Activated T-helper 1 cell treated with anti-CD3 and anti-CD28 coated beads, Interleukin-2, amount 50 U/mL, for 16 hours (primary cell): Measurements from ENCODE around the gene SEMA4G.

Experiments used
- DNase-seq, 2 donors: peaks; one replicate each; pipeline ENCODE4 v3.0.0-alpha.2; 2020; ENCODE audit warnings: low read depth in 1 of 2, low spot score in 1 of 2

Gene SEMA4G, protein sequence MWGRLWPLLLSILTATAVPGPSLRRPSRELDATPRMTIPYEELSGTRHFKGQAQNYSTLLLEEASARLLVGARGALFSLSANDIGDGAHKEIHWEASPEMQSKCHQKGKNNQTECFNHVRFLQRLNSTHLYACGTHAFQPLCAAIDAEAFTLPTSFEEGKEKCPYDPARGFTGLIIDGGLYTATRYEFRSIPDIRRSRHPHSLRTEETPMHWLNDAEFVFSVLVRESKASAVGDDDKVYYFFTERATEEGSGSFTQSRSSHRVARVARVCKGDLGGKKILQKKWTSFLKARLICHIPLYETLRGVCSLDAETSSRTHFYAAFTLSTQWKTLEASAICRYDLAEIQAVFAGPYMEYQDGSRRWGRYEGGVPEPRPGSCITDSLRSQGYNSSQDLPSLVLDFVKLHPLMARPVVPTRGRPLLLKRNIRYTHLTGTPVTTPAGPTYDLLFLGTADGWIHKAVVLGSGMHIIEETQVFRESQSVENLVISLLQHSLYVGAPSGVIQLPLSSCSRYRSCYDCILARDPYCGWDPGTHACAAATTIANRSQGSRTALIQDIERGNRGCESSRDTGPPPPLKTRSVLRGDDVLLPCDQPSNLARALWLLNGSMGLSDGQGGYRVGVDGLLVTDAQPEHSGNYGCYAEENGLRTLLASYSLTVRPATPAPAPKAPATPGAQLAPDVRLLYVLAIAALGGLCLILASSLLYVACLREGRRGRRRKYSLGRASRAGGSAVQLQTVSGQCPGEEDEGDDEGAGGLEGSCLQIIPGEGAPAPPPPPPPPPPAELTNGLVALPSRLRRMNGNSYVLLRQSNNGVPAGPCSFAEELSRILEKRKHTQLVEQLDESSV

GRCh38 chr10:100969187-100970075 is at the start of gene SEMA4G:
Gene SEMA4G (plus strand): TSS chr10:100969504. CDS start chr10:100972913, 3,409 bp downstream.
- peak in 1 of 2 donors; percentile 13 for DNase-seq

- no peak for DNase-seq
These were observed 45.7 kb upstream of the SEMA4G start for GRCh38 chr10:100923580-100923979.

DNA sequence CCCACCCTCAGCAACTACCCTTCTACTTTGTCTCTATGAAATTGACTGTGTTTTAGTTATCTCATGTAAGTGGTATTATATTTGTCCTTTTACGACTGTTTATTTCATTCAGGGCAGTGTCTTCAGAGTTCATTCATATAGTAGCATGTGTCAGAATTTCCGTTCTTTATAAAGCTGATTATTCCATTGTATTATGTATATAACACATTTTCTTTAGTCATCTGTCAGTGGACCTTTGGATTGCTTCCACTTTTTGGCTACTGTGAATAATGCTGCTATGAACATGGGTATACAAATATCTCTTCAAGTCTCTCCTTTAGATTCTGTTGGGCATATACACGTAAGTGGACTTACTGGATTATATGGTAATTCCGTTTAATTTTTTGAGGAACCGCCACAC is 42.0 kb upstream of the SEMA4G start:
- no peak for DNase-seq

GRCh38 chr10:100928039-100928438 is 41.3 kb upstream of the SEMA4G start:
- no peak for DNase-seq

- DNase-seq: no peak
These were observed 38.9 kb upstream of the SEMA4G start for GRCh38 chr10:100930368-100930767.

DNA sequence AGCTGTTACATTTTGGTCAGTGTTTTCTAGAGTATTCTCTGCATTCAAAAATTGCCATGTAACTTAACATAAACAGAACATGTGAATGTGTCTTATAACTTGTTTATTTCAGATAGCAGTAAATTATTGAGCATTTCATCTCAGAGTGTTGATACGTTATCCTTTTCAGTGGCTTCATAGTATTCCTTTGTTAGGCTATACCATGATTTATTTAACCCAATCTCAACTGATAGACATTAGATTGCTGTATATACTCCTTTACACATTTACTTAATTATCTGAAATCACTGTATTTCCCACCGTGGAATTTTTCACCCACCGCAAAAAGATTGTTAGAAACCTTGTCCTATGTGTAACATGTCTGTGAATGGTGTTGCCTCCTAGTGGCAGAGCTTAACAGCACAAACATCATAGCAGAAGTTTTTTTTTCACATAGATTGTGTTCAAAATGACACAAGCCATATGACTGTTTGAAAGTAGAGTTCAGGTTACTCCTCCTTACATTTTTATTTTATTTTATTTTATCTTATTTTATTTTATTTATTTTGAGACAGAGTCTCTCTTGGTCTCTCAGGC is 35.1 kb upstream of the SEMA4G start:
- DNase-seq: no peak

- no peak for DNase-seq
These were observed 29.4 kb upstream of the SEMA4G start for GRCh38 chr10:100939763-100940344.

DNA sequence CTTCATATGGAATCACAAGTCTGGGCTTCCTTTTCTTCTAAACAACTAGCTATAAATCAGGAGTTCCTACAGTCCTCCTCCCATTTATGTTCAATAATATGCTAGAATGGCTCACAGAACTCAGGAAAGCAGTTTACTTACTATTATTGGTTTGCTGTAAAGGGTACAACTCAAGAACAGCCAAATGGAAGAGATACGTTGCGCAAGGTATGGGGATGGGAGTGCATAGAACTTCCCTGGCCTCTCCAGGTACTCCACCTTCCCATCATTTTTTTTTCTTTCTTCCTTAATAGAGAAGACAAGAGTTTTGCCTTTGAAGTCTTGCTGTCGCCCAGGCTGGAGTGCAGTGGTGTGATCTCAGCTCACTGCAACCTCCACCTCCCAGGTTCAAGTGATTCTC is 27.1 kb upstream of the SEMA4G start:
- no peak for DNase-seq

DNA sequence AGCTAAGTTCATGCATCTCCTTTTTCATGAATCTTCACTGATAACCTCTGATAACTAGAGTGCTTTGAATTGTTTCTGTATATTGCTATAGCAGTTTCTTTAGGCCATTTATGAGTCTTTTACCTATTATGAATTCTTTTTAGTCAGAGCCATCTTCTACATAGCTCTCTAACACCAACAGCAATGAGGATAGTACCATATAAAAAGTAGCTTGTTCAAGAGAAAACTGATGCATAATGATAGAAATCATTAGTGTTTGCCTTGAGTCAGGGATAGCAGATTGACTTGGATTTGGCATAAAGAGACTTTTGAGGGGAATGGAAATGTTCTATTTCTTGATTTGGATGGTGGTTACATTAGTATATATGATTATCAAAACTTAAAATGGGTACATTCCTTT is 25.8 kb upstream of the SEMA4G start:
- no peak for DNase-seq

DNA sequence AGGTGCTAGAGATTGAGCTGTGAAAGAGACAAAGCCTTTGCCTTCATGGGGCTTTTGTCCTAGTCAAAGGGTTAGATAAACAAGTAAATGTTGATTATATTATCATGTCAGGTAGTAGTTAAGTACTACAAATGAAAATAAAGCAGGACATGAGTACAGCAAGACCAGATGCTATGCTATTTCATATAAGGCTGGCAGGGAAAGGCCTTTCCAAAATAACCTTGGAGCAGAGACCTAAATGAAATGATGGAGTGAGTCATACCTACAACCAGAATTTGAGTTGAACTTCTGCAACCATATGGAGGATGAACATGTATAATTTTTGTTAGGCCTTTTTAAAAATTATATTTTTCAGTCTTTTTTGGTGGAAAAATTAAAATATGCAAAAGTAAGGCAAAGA is 23.6 kb upstream of the SEMA4G start:
- DNase-seq: no peak

GRCh38 chr10:100948916-100949315 is 20.4 kb upstream of the SEMA4G start:
- no peak for DNase-seq

GRCh38 chr10:100960251-100960650 is 9.1 kb upstream of the SEMA4G start:
- DNase-seq: no peak

DNA sequence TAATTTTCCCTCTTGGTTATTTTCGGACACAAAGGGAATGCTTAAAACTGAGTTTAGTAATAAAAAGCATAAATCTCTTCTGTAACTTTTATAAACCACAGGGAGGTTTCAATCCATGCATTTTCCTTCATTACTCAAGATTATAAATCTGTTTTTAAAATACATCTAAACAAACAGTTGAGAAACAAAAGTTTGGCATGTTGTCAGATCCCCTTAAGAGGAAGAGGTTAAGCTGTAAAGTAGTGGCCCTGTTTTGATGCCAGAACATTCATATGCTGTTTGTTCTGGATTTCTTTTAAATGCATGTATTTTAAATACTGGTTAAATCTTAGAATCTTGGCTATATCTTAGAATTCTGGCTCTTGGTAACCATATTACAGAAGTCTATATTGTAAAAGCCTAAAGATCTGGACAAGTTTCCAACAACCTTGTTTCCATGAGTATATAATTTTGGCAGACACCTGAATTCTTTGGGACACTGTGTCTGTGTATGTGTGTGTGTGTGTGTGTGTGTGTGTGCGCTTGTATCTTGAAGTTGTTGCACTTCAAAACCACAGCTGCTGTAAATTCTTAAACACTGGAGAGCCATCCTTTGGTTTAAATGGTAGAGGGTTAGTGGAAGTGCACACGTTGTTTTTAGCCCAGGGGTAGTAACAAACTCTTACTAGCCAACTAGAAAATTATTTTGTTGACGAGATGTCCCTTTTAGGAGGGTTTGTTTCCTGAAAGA is 6.8 kb upstream of the SEMA4G start:
- no peak for DNase-seq

- DNase-seq: no peak
These were observed 5.5 kb upstream of the SEMA4G start for GRCh38 chr10:100963826-100964225.

DNA sequence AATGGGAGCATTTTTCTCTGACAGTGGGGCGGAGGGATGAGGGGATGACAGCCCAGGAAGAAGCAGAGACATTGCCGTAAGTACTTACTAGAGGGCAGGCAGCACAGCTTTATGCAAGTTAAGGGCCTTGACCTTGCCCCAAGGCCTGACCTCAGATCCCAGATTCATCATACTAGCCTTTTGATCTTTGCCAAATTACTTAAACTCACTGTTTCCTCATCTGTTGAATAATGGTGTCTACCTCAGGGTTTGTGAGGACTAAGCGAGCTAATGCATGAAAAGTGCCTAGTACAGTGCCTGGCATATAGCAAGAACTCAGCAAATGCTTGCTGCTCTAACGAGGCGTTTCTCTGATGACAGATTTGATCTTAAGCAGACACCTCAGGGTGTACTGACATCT is 3.5 kb upstream of the SEMA4G start:
- no peak for DNase-seq

- no peak for DNase-seq
These were observed 2.4 kb upstream of the SEMA4G start for GRCh38 chr10:100966887-100967286.

DNA sequence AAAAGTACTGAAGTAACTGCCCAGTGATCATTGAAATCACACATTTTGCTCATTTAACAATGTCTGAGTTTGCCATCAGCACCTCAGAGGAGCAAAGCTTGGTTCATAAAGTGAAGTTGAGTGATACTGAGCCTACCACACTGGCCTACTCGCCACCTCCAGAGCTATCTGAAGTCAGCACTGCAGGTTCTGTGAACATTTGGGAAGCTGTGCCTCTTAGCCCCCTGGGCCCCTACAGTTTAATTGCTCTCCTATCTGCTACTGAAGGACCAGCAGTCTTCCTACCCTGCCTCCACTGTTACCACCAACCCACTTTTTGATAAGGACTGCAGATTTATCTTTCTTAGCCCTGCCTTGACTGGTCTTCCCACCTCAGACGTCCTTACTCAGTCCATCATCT is 2.0 kb upstream of the SEMA4G start:
- DNase-seq: no peak

DNA sequence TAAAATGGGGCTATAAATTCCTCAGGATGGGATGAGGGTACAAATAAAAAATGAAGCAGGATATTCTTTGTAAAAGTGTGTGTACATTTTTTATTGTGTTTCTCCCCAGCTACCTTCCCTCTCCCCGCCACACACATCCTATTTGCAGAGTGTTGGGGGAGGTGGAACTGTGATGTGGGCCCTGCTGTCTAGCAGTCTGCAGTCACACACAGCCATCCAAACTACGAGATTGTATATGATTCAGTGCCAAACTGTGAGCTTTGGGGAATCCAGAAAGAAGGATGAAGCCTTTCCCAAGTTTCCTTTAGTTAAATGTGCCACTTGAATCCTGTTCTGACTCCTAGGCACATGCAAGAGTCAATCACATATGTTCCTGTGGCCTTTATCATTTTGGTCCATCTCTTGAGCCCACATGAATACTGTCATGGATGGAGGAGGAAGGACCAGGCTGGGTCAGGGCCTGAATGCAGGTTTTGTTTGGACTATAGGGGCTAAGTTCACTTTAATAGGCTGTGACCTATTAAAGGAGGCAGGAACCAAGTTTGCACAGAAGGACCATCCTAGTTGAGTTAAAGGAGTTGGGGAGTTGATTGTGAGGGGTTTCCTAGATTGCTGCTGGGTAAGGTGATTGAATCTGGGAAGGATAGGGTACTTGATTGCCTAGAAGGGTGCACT is 1.1 kb upstream of the SEMA4G start:
- DNase-seq: no peak

DNA sequence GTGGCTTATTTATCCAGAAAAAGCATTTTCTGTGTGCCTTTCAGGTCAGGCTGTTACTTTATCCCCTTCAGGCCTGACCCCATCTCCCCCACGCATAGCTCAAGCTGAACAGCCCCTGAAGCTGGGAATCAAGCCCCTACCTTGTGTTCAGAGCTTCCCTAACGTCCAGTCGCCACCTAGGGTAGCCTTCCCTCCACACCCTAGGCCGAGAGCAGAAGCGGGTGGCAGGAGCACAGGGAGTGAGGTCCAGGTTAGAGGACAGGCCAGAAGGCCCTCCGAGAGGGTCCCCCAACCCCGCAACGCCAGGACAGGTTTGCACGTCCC is 479 bp upstream of the SEMA4G start:
- no peak for DNase-seq
